ENCODE measurements around the gene CCSER1. TPM values are rescaled to one million over a fixed set of nuclear protein-coding genes. Genes with fewer than 3 reads are reported as not detected.

The CCSER1 gene
- total RNA-seq, 2 donors from 2014 or later = 1.5 to 2.7 TPM

DNA sequence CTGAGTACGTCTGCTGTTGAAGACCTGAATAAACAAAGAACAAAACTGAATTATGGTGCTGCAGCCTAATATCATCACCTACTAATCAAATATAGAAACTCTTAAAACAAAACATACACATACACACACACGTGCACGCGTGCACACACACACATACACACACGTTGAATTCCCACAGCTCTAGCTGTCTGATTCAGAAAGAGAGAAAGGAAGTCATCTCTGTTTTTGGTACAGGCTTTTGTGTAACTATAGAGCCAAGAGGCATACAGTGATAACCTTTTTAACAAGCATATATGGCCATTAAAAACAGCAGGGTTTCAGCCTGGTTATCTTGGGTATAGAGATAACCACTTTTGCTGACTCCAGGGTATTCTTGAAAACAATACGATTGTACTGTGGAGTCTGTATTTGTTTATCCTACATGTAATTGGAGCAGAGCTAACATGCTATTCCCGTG is 823.2 kb downstream of the CCSER1 start:
- no peaks in the 10 kb centered on the region for H3K36me3 ChIP-seq
- H3K4me1 ChIP-seq (ENCODE audit: control insufficient read depth in 1 of 2, low read depth in 2 of 2) = no peaks in the 10 kb centered on the region
- H3K27me3 ChIP-seq (replicated peaks; ENCODE audit: insufficient read depth) = no peaks in the 10 kb centered on the region
- H3K9me3 ChIP-seq = no peaks in the 10 kb centered on the region
- H3K4me3 ChIP-seq = no peak overlapping the region
- no peak overlapping the region for H3K27ac ChIP-seq
- DNase-seq (ENCODE audit: low spot score) (no peak), ATAC-seq (ENCODE audit: insufficient number of reproducible peaks, low FRiP score, low read depth) (no peak)
- TF ChIP-seq, protein P1, sequence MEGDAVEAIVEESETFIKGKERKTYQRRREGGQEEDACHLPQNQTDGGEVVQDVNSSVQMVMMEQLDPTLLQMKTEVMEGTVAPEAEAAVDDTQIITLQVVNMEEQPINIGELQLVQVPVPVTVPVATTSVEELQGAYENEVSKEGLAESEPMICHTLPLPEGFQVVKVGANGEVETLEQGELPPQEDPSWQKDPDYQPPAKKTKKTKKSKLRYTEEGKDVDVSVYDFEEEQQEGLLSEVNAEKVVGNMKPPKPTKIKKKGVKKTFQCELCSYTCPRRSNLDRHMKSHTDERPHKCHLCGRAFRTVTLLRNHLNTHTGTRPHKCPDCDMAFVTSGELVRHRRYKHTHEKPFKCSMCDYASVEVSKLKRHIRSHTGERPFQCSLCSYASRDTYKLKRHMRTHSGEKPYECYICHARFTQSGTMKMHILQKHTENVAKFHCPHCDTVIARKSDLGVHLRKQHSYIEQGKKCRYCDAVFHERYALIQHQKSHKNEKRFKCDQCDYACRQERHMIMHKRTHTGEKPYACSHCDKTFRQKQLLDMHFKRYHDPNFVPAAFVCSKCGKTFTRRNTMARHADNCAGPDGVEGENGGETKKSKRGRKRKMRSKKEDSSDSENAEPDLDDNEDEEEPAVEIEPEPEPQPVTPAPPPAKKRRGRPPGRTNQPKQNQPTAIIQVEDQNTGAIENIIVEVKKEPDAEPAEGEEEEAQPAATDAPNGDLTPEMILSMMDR (IDR thresholded peaks at IDR 0.05) = no peak

DNA sequence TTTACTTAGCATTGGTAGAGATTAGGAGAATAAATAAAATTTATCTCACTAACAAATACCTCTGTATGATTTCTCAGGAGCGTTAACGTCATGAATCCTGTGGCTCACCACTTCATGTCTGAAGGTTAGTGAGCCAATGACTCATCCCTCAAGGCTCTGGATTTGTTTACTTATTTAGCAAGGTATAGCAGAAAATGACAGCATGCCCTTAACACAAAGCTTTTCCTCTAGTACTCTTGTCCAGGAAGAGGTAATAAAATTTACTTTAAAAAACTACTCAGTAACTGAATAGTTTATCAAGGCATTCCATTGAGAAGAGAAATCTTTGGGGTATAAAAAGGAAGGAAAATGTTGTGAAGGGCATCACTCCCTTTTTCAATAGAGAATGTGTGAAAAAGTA is 823.8 kb downstream of the CCSER1 start:
- TF ChIP-seq, protein P1 (IDR thresholded peaks at IDR 0.05) = no peak
- no peak for ATAC-seq (ENCODE audit: insufficient number of reproducible peaks, low FRiP score, low read depth)
- Histone ChIP-seq H3K27me3 (replicated peaks; ENCODE audit: insufficient read depth) (no peaks in the 10 kb centered on the region), H3K4me3 (no peak overlapping the region), H3K9me3 (no peaks in the 10 kb centered on the region), H3K36me3 (no peaks in the 10 kb centered on the region), H3K4me1 (ENCODE audit: control insufficient read depth in 1 of 2, low read depth in 2 of 2) (no peaks in the 10 kb centered on the region), H3K27ac (no peak overlapping the region)
- DNase-seq (ENCODE audit: low spot score) = no peak

DNA sequence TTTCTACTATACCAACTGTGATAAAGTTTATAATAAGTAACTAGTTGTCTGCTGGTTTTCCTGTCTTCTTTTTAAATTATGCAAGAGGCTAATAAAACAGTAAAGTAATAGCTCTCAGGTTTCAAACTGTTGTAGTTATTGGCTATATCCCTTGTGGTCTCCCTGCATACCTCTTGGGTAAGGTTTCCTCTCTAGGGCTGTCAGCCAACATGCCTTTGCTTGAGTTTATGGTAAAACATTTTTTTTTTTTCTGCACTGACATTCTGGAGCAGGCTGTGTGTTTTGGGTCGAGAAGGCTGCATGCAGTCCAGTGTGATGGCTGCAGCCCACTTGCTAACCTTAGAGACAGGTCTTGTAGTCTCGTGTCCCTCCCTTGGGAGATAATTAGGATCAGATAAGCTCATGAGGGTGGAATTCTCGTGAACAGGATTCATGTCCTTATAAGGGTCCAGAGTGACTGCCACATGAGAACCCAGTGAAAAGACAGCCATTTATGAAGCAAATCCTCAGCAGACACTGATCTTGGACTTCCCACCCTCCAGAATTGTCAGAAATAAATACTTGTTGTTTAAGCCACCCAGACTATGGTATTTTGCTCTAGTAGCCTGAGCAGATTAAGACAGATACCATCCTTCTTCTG is 831.2 kb downstream of the CCSER1 start:
- DNase-seq (ENCODE audit: low spot score) (no peak), ATAC-seq (ENCODE audit: insufficient number of reproducible peaks, low FRiP score, low read depth) (no peak)
- H3K9me3 ChIP-seq = no peaks in the 10 kb centered on the region
- no peaks in the 10 kb centered on the region for H3K27me3 ChIP-seq (replicated peaks; ENCODE audit: insufficient read depth)
- no peak overlapping the region for H3K27ac ChIP-seq
- no peaks in the 10 kb centered on the region for H3K36me3 ChIP-seq
- TF ChIP-seq, protein P1 (IDR thresholded peaks at IDR 0.05) = no peak
- H3K4me1 ChIP-seq (ENCODE audit: control insufficient read depth in 1 of 2, low read depth in 2 of 2) = no peaks in the 10 kb centered on the region
- H3K4me3 ChIP-seq = no peak overlapping the region

DNA sequence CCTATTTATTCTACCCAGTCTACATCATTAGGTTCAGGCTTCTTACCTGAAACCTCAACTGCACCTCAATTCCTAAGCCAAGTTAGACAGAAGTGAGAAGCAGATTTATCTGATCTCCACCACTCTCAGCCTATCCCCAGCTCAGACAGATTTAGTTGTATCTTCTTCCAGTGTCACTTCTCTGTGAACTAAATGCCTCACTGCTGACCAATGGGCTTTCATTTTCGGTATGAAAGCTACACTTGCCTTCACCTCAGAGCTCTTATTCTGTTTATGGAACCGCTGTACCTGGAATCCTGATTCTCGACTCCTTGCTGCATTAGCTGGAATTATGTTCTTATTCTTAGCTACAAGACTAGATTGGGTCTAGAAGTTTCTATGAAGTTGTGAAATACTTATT is 833.2 kb downstream of the CCSER1 start:
- Histone ChIP-seq H3K27me3 (replicated peaks; ENCODE audit: insufficient read depth) (no peaks in the 10 kb centered on the region), H3K4me1 (ENCODE audit: control insufficient read depth in 1 of 2, low read depth in 2 of 2) (no peaks in the 10 kb centered on the region), H3K9me3 (peaks cover 3% of the 10 kb centered on the region), H3K36me3 (no peaks in the 10 kb centered on the region), H3K4me3 (no peak overlapping the region), H3K27ac (no peak overlapping the region)
- ATAC-seq (ENCODE audit: insufficient number of reproducible peaks, low FRiP score, low read depth) (no peak), DNase-seq (ENCODE audit: low spot score) (no peak)
- TF ChIP-seq, protein P1 (IDR thresholded peaks at IDR 0.05) = no peak

DNA sequence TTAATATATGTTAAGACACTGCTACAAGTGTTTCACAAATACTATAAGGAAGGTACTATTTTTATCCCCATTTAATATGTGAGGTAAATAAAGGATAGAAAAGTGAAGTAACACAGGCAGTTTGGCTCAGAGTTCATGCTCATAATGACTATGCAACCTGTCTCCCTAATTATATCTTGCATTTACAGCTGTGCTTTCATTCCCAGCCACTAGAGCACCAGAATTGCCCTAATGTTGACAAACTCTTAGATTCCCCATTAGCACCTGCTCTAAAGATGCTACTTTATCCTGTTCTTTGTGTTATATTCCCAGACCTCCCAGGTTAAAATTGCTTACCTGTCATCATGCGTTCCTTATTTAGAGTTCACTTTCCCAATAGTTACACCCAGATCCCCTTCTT is 833.6 kb downstream of the CCSER1 start:
- TF ChIP-seq, protein P1 (IDR thresholded peaks at IDR 0.05) = no peak
- H3K4me1 ChIP-seq (ENCODE audit: control insufficient read depth in 1 of 2, low read depth in 2 of 2) = no peaks in the 10 kb centered on the region
- no peaks in the 10 kb centered on the region for H3K36me3 ChIP-seq
- no peak overlapping the region for H3K4me3 ChIP-seq
- H3K27me3 ChIP-seq (replicated peaks; ENCODE audit: insufficient read depth) = no peaks in the 10 kb centered on the region
- no peak for ATAC-seq (ENCODE audit: insufficient number of reproducible peaks, low FRiP score, low read depth)
- no peak for DNase-seq (ENCODE audit: low spot score)
- peaks cover 3% of the 10 kb centered on the region for H3K9me3 ChIP-seq
- no peak overlapping the region for H3K27ac ChIP-seq

Measured in thoracic aorta (tissue), 2 donors.